H1 (cell line): ENCODE measurements around the gene PSMC2. TPM values are rescaled to one million over a fixed set of nuclear protein-coding genes. Genes with fewer than 3 reads are reported as not detected.
A peak's percentile ranks its signal among the peaks of the same experiment; 100 is the strongest.

Experiments
- CTCF ChIA-PET: fragments of 300-600 bp; sonication (Branson Sonifier 250); formaldehyde crosslinking; loops from one replicate; lab custom pipeline; 2021; ENCODE audit not compliant: partially characterized antibody; lab: Charles Lee
- POLR2A ChIA-PET: fragments of 300-600 bp; sonication (Branson Sonifier 250); formaldehyde crosslinking; loops from one replicate; lab custom pipeline; 2021; ENCODE audit warnings: inconsistent platforms; ENCODE audit not compliant: partially characterized antibody; lab: Charles Lee
- DNase-seq, 2 experiments: peaks; one replicate each; pipeline versions ENCODE4 v3.0.0 to v3.0.0-alpha.2; 2010 to 2022; ENCODE audit warnings: low spot score in 2 of 2, low read depth in 1 of 2, mixed read lengths in 1 of 2
- FAIRE-seq: peaks from 2 replicates; lab custom pipeline; 2011; peaks lifted over from hg19 to GRCh38; lab: Jason Lieb, UNC
- H2AFZ ChIP-seq: 2 replicates; pipeline ENCODE4 v1.8.1; 2012; ENCODE audit warnings: low read length, inconsistent platforms
- H2AK5ac ChIP-seq: 2 replicates; pipeline ENCODE4 v1.6.1; 2013; ENCODE audit warnings: low read depth, low read length
- H2BK120ac ChIP-seq: replicated peaks from 2 replicates; pipeline ENCODE3; 2013; ENCODE audit warnings: low read depth, low read length, inconsistent platforms
- H2BK12ac ChIP-seq: 2 replicates; pipeline ENCODE4 v1.6.1; 2013; ENCODE audit warnings: low read depth, low read length
- H2BK15ac ChIP-seq: 2 replicates; pipeline ENCODE4 v1.6.1; 2013; ENCODE audit warnings: low read length
- H2BK20ac ChIP-seq: 2 replicates; pipeline ENCODE4 v1.6.1; 2013; ENCODE audit warnings: low read length
- H2BK5ac ChIP-seq: 2 replicates; pipeline ENCODE4 v1.6.1; 2013; ENCODE audit warnings: low read depth, low read length
- H3K14ac ChIP-seq: 2 replicates; pipeline ENCODE4 v1.6.1; 2013; ENCODE audit warnings: inconsistent platforms; ENCODE audit not compliant: insufficient read length
- H3K18ac ChIP-seq: 2 replicates; pipeline ENCODE4 v1.6.1; 2013; ENCODE audit warnings: low read length; ENCODE audit errors: extremely low read depth
- H3K23ac ChIP-seq: 2 replicates; pipeline ENCODE4 v1.6.1; 2013; ENCODE audit warnings: inconsistent platforms; ENCODE audit not compliant: insufficient read length
- H3K23me2 ChIP-seq: 2 replicates; pipeline ENCODE4 v1.6.1; 2013; ENCODE audit warnings: low read depth, low read length
- H3K27ac ChIP-seq: 2 replicates; pipeline ENCODE4 v1.6.1; 2011; ENCODE audit warnings: low read depth, low read length, inconsistent platforms
- H3K27me3 ChIP-seq, 4 experiments: replicated peaks in 1 of 4; 1 replicate in 1 of 4; 2 replicates in 3 of 4; pipeline versions ENCODE4 v1.6.1 to v1.8.1; 2011 to 2013; ENCODE audit warnings: low read length in 3 of 4, mild to moderate bottlenecking in 3 of 4, inconsistent platforms in 2 of 4, mixed read lengths in 2 of 4, moderate library complexity in 1 of 4; ENCODE audit not compliant: control insufficient read depth in 3 of 4, insufficient read depth in 3 of 4; ENCODE audit errors: extremely low read depth in 1 of 4
- H3K36me3 ChIP-seq, 4 experiments: 2 replicates each; pipeline versions ENCODE4 v1.6.1 to v1.8.1; 2011 to 2013; ENCODE audit warnings: mild to moderate bottlenecking in 4 of 4, low read length in 3 of 4, moderate library complexity in 2 of 4, control low read depth in 1 of 4, inconsistent platforms in 1 of 4; ENCODE audit not compliant: insufficient read depth in 4 of 4, control insufficient read depth in 2 of 4
- H3K4ac ChIP-seq: replicated peaks from 2 replicates; pipeline ENCODE3; 2013; ENCODE audit warnings: low read length, low read depth, mixed read lengths, inconsistent platforms; ENCODE audit not compliant: insufficient read length
- H3K4me1 ChIP-seq, 4 experiments: replicated peaks in 1 of 4; 1 replicate in 1 of 4; 2 replicates in 3 of 4; pipeline versions ENCODE4 v1.6.1 to v1.8.1; 2011 to 2013; ENCODE audit warnings: low read length in 3 of 4, inconsistent platforms in 2 of 4, mixed read lengths in 1 of 4; ENCODE audit not compliant: insufficient read depth in 4 of 4, control insufficient read depth in 3 of 4
- H3K4me2 ChIP-seq, 2 experiments: 2 replicates each; pipeline versions ENCODE4 v1.6.1 to v1.8.1; 2011 to 2013; ENCODE audit warnings: low read depth in 2 of 2, low read length in 2 of 2, control low read depth in 1 of 2, inconsistent platforms in 1 of 2, mild to moderate bottlenecking in 1 of 2; ENCODE audit not compliant: insufficient read depth in 1 of 2
- H3K4me3 ChIP-seq, 4 experiments: fragments of 200-600, 300-600 bp in 1 of 4; sonication (generic), shearing (Covaris generic), sonication (Bioruptor Twin) in 1 of 4; 2 replicates each; pipeline versions ENCODE4 v1.5.1 to v1.8.1; 2011 to 2016; ENCODE audit warnings: low read length in 4 of 4, low read depth in 3 of 4, control low read depth in 2 of 4, inconsistent platforms in 2 of 4, mild to moderate bottlenecking in 2 of 4, mixed read lengths in 1 of 4, moderate library complexity in 1 of 4; ENCODE audit not compliant: insufficient read depth in 2 of 4; ENCODE audit errors: extremely low read depth in 1 of 4
- H3K56ac ChIP-seq: replicated peaks from 2 replicates; pipeline ENCODE3; 2013; ENCODE audit warnings: low read depth, mild to moderate bottlenecking, mixed read lengths, low read length, inconsistent platforms; ENCODE audit not compliant: insufficient read length
- H3K79me1 ChIP-seq: 2 replicates; pipeline ENCODE4 v1.6.1; 2013; ENCODE audit warnings: low read depth, low read length, control low read depth
- H3K79me2 ChIP-seq, 2 experiments: 2 replicates each; pipeline versions ENCODE4 v1.6.1 to v1.8.1; 2012 to 2013; ENCODE audit warnings: low read length in 2 of 2, mild to moderate bottlenecking in 2 of 2, inconsistent platforms in 1 of 2; ENCODE audit not compliant: insufficient read depth in 2 of 2, control insufficient read depth in 1 of 2
- H3K9ac ChIP-seq, 4 experiments: replicated peaks in 1 of 4; 1 replicate in 1 of 4; 2 replicates in 3 of 4; pipeline versions ENCODE4 v1.6.1 to v1.8.1; 2011 to 2013; ENCODE audit warnings: low read depth in 3 of 4, low read length in 3 of 4, control low read depth in 2 of 4, mild to moderate bottlenecking in 2 of 4, moderate library complexity in 2 of 4, inconsistent platforms in 1 of 4; ENCODE audit errors: extremely low read depth in 1 of 4
- H3K9me3 ChIP-seq, 2 experiments: 2 replicates each; pipeline versions ENCODE4 v1.6.1 to v1.8.1; 2012 to 2013; ENCODE audit warnings: mild to moderate bottlenecking in 2 of 2, moderate library complexity in 2 of 2, control low read depth in 1 of 2, inconsistent platforms in 1 of 2, low read depth in 1 of 2, low read length in 1 of 2, mixed read lengths in 1 of 2; ENCODE audit not compliant: insufficient read depth in 2 of 2
- H4K20me1 ChIP-seq, 2 experiments: replicated peaks in 1 of 2; 2 replicates each; pipeline versions ENCODE3 to v1.8.1; 2011 to 2013; ENCODE audit warnings: inconsistent platforms in 2 of 2, low read length in 2 of 2, mild to moderate bottlenecking in 1 of 2; ENCODE audit not compliant: insufficient read depth in 2 of 2, control insufficient read depth in 1 of 2
- H4K5ac ChIP-seq: 2 replicates; pipeline ENCODE4 v1.6.1; 2013; ENCODE audit warnings: low read length, low read depth, mixed read lengths, inconsistent platforms; ENCODE audit not compliant: insufficient read length
- H4K8ac ChIP-seq: 2 replicates; pipeline ENCODE4 v1.8.0; 2013; ENCODE audit warnings: mild to moderate bottlenecking, moderate library complexity, low read length, inconsistent platforms; ENCODE audit not compliant: insufficient read depth; ENCODE audit errors: extremely low read depth
- H4K91ac ChIP-seq: replicated peaks from 2 replicates; pipeline ENCODE3; 2013; ENCODE audit warnings: low read length, mixed read lengths, inconsistent platforms; ENCODE audit not compliant: insufficient read length
- BACH1 ChIP-seq: IDR thresholded peaks from 2 replicates; pipeline ENCODE4 v1.6.1; 2012; ENCODE audit warnings: low read length, improper control_type of control experiment
- CHD2 ChIP-seq: IDR thresholded peaks from 2 replicates; pipeline ENCODE4 v1.6.1; 2012; ENCODE audit warnings: low read length, improper control_type of control experiment
- HDAC2 ChIP-seq, 2 experiments: fragments of 300-600 bp in 1 of 2; sonication (generic) in 1 of 2; IDR thresholded peaks; 2 replicates each; pipeline ENCODE4 v1.6.1; 2011 to 2012; ENCODE audit warnings: low read depth in 2 of 2, low read length in 2 of 2, mild to moderate bottlenecking in 2 of 2, moderate library complexity in 2 of 2, borderline replicate concordance in 1 of 2, inconsistent platforms in 1 of 2
- PHF8 ChIP-seq: fragments of 200-600 bp; sonication (generic); conservative IDR thresholded peaks from 2 replicates; pipeline ENCODE4 v1.7.1; 2012; ENCODE audit warnings: low read depth, mild to moderate bottlenecking, inconsistent platforms, low read length, moderate library complexity
- TAF1 ChIP-seq: IDR thresholded peaks from 2 replicates; pipeline ENCODE4 v1.6.1; 2011; ENCODE audit warnings: mild to moderate bottlenecking, low read depth, low read length
- TAF7 ChIP-seq: optimal IDR thresholded peaks from 2 replicates; pipeline ENCODE3; 2011; ENCODE audit warnings: low read depth, mild to moderate bottlenecking, inconsistent platforms, low read length, moderate library complexity, borderline replicate concordance
- ZNF274 ChIP-seq: IDR thresholded peaks from 2 replicates; pipeline ENCODE4 v1.7.0; 2012; ENCODE audit warnings: low read length, borderline replicate concordance; ENCODE audit errors: extremely low read depth
- WGBS, 2 experiments: shearing (Covaris generic) in 1 of 2; methylation state at CpG; one replicate each; pipeline versions ENCODE4 v1.1.6 to v1.1.7; 2013 to 2015; ENCODE audit warnings: low lambda C conversion rate in 2 of 2, mixed read lengths in 2 of 2, inconsistent platforms in 1 of 2, low coverage in 1 of 2, missing lambda C conversion rate in 1 of 2; ENCODE audit not compliant: insufficient replicate concordance in 2 of 2, insufficient coverage in 1 of 2, insufficient read length in 1 of 2; ENCODE audit errors: extremely low coverage in 1 of 2, missing lambda C conversion rate in 1 of 2; 5-methylcytosine and 5-hydroxymethylcytosine counted together
- polyA plus RNA-seq, 7 experiments: library from polyadenylated mRNA; depleted of rRNA in 3 of 7; stranded (reverse) in 5 of 7; unstranded in 2 of 7; fragments of >200 nt in 5 of 7; fragments of 200-250 nt in 2 of 7; gene quantifications; 1 replicate in 5 of 7; 2 replicates in 1 of 7; 4 replicates in 1 of 7; pipeline versions ENCODE4 v1.2.1 to v1.2.3, GENCODE V29; 2011 to 2013; ENCODE audit warnings: missing spikeins in 2 of 7, mixed read lengths in 2 of 7
- total RNA-seq: library from RNA; stranded (reverse); fragmentation: NEBNext Ultra II Directional; extraction: Animal tissue kit (Norgen Biotek cat#: 25700); gene quantifications from 2 replicates; pipeline ENCODE4 v1.2.1, GENCODE V29; 2021
- TF ChIP-seq, protein P1 (sequence below), 3 experiments: IDR thresholded peaks; 1 replicate in 2 of 3; 2 replicates in 1 of 3; pipeline versions ENCODE4 v1.5.1 to v1.6.1; 2011; ENCODE audit warnings: low read length in 3 of 3, mild to moderate bottlenecking in 3 of 3, inconsistent platforms in 2 of 3, low read depth in 1 of 3, moderate library complexity in 1 of 3; ENCODE audit not compliant: insufficient read depth in 1 of 3; ENCODE audit errors: control extremely low read depth in 1 of 3
- TF ChIP-seq, protein P2 (sequence below): IDR thresholded peaks from 2 replicates; pipeline ENCODE4 v1.6.1; 2011; ENCODE audit warnings: low read length, improper control_type of control experiment

Gene PSMC2
- total and polyA plus RNA-seq, 2 of the 8 experiments (the other 6 are each of a cell fraction or from before 2014, with no cell fraction given) = 80.9 to 141 TPM

DNA sequence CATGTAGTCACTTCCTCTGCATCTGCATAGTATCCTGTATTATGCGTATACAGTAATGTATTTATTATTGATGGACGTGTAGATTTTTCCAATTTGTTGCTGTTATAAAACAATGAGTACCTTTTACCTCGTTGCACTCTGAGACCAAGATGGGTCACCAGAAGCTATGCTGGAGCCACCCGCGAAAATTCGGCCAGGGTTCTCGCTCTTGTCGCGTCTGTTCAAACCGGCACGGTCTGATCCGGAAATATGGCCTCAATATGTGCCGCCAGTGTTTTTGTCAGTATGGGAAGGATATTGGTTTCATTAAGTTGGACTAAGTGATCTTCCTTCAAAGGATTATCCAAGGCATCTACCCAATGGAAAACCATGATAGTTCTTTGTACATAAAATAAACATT is 1.0 kb downstream of the PSMC2 start:
- no peak overlapping the region for H3K9ac ChIP-seq
- H3K27ac ChIP-seq = no peak overlapping the region
- H3K79me2 ChIP-seq = peaks cover 28 to 71% of the 10 kb centered on the region in 2 experiments
- POLR2A ChIA-PET = interaction anchor here (1.1 to 1.4 kb wide), 5 partner anchors 10 to 47 kb away, joined by 3 to 5 read pairs (median 3); no protein-coding TSS in a partner anchor
- H3K27me3 ChIP-seq = no peaks in the 10 kb centered on the region
- peaks cover 3 to 5% of the 10 kb centered on the region in 2 experiments for H4K20me1 ChIP-seq
- WGBS, 2 experiments = 51% methylated on average over 13 of the region's 13 CpGs; no CpG with 5 or more reads in 1 of the 2 experiments
- H3K23me2 ChIP-seq = peaks cover 8% of the 10 kb centered on the region
- peaks cover 0 to 8% (median 3%) of the 10 kb centered on the region in 4 experiments; a peak in 4 of 8 replicates for H3K36me3 ChIP-seq
- no peak overlapping the region for H2BK5ac ChIP-seq
- H2AFZ ChIP-seq = no peak overlapping the region
- no peak overlapping the region for H4K91ac ChIP-seq
- peak overlapping the region; percentile 84 to 99 (median 96); a peak in 7 of 8 replicates for H3K4me3 ChIP-seq
- DNase-seq (no peak), FAIRE-seq (no peak)
- no peak overlapping the region for H2BK20ac ChIP-seq
- H3K79me1 ChIP-seq = peaks cover 8% of the 10 kb centered on the region; the same call in 1 of the 2 replicates
- H2BK15ac ChIP-seq = no peak overlapping the region
- no peak overlapping the region for H3K18ac ChIP-seq
- CTCF ChIA-PET = interaction anchor here (1.4 to 1.8 kb wide), 2 partner anchors 17 to 57 kb away, joined by 3 to 8 read pairs; no protein-coding TSS in a partner anchor
- H2BK12ac ChIP-seq = no peak overlapping the region
- H3K9me3 ChIP-seq = no peaks in the 10 kb centered on the region
- no peak overlapping the region for H2BK120ac ChIP-seq
- H4K8ac ChIP-seq = no peak overlapping the region
- no peak overlapping the region for H3K14ac ChIP-seq
- H3K56ac ChIP-seq = no peak overlapping the region
- H3K4ac ChIP-seq = no peak overlapping the region
- H3K4me1 ChIP-seq = peaks cover 0 to 4% (median 1%) of the 10 kb centered on the region in 4 experiments; a peak in 2 of 7 replicates
- no peak overlapping the region for H3K23ac ChIP-seq
- H4K5ac ChIP-seq = no peak overlapping the region
- peak overlapping the region; percentile 52 to 71 for H3K4me2 ChIP-seq
- H2AK5ac ChIP-seq = no peak overlapping the region
- TF ChIP-seq, protein P1, sequence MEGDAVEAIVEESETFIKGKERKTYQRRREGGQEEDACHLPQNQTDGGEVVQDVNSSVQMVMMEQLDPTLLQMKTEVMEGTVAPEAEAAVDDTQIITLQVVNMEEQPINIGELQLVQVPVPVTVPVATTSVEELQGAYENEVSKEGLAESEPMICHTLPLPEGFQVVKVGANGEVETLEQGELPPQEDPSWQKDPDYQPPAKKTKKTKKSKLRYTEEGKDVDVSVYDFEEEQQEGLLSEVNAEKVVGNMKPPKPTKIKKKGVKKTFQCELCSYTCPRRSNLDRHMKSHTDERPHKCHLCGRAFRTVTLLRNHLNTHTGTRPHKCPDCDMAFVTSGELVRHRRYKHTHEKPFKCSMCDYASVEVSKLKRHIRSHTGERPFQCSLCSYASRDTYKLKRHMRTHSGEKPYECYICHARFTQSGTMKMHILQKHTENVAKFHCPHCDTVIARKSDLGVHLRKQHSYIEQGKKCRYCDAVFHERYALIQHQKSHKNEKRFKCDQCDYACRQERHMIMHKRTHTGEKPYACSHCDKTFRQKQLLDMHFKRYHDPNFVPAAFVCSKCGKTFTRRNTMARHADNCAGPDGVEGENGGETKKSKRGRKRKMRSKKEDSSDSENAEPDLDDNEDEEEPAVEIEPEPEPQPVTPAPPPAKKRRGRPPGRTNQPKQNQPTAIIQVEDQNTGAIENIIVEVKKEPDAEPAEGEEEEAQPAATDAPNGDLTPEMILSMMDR (IDR thresholded peaks at IDR 0.05; ENCODE audit: control extremely low read depth in 1 of 3, insufficient read depth in 1 of 3, low read depth in 1 of 3, low read length in 3 of 3) = no peak
- no peak for TF ChIP-seq TAF1
- TF ChIP-seq, protein P2, sequence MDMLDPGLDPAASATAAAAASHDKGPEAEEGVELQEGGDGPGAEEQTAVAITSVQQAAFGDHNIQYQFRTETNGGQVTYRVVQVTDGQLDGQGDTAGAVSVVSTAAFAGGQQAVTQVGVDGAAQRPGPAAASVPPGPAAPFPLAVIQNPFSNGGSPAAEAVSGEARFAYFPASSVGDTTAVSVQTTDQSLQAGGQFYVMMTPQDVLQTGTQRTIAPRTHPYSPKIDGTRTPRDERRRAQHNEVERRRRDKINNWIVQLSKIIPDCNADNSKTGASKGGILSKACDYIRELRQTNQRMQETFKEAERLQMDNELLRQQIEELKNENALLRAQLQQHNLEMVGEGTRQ = no peak
- no peak for TF ChIP-seq HDAC2 (IDR thresholded peaks at IDR 0.05; ENCODE audit: borderline replicate concordance in 1 of 2, low read depth in 2 of 2, low read length in 2 of 2)
- no peak for TF ChIP-seq ZNF274
- no peak for TF ChIP-seq CHD2
- TF ChIP-seq PHF8 = no peak
- no peak for TF ChIP-seq BACH1
- no peak for TF ChIP-seq TAF7
